Right ventricle myocardium inferior (tissue), 1 donor: Measurements from ENCODE around the gene STIM2. TPM values are rescaled to one million over a fixed set of nuclear protein-coding genes. Genes with fewer than 3 reads are reported as not detected.
"Not testable (repeated sequence)": the region's sequence is repeated elsewhere in the genome, so short reads cannot be mapped to it uniquely, and the experiment has no call there.

Experiments used
- ATAC-seq: fragments of 200-7000 bp; cut with Tn5 transposase; one replicate; pipeline ENCODE4 v1.9.1; 2020; ENCODE audit warnings: mild to moderate bottlenecking, moderate library complexity
- DNase-seq: peaks from one replicate; pipeline ENCODE4 v3.0.0; 2021; ENCODE audit errors: missing footprints
- intact Hi-C: fragments of 100-400 bp; cut with DNase I; formaldehyde crosslinking; loops from one replicate; pipeline ENCODE4 v1.11.0; 2022
- total RNA-seq: library from RNA; stranded (reverse); fragmentation: NEBNext Ultra II Directional; extraction: Animal tissue kit (Norgen Biotek cat#: 25700); gene quantifications from one replicate; pipeline ENCODE4 v1.2.1, GENCODE V29; 2021
- donor health status: DM: no; HTN: yes; CAD: no; lungs with severe emphysema.

STIM2 gene
- total RNA-seq, 1 donor from 2014 or later, result 9.2 TPM

DNA sequence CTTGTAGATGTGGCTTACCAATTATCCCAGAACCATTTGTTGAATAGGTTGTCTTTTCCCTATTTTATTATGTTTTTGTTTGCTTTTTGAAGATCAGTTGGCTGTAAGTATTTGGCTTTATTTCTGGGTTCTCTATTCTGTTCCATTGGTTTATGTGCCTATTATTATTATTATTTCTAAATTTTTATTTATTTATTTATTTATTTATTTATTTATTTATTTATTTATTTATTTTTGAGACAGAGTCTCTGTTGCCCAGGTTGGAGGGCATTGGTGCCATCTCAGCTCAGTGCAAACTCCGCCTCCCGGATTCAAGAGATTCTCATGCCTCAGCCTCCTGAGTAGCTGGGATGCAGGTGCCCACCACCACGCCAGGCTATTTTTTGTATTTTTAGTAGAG is 174.5 kb downstream of the STIM2 start:
- intact Hi-C loops, DNase-seq, ATAC-seq: not testable (repeated sequence)

- no peak for ATAC-seq
- intact Hi-C loops, result no loop called here
- DNase-seq, result no peak
Observed at GRCh38 chr4:27040356-27040755, 179.7 kb downstream of the STIM2 start.

- DNase-seq (no peak), ATAC-seq (no peak)
- intact Hi-C loops, result no loop called here
Observed at GRCh38 chr4:27042411-27042810, 181.8 kb downstream of the STIM2 start.

DNA sequence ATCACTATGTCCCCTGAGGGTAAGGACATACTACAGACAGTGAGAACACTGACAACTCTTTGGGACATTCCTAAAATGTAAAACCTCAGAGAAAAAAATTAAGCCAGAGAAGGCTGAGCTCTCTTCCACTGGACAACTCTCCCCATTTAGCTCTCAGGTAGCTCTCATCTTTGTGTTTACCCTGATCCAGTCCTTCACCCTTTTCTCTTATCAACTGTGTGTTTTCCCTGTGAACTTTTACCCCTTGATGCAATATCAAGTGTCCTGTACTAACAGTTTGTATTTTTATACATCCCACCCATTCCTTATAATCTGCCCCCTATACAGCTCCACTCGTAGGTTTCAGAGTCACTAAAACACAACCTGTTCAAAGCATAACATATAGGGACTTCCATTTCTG is 182.6 kb downstream of the STIM2 start:
- intact Hi-C loops, result no loop called here
- DNase-seq, result no peak
- ATAC-seq, result no peak

GRCh38 chr4:27046851-27047250 is 186.2 kb downstream of the STIM2 start:
- ATAC-seq (no peak), DNase-seq (no peak)
- intact Hi-C loops, result no loop called here

GRCh38 chr4:27048429-27049238 is 188.0 kb downstream of the STIM2 start:
- no peak for ATAC-seq
- intact Hi-C loops, result no loop called here
- no peak for DNase-seq

DNA sequence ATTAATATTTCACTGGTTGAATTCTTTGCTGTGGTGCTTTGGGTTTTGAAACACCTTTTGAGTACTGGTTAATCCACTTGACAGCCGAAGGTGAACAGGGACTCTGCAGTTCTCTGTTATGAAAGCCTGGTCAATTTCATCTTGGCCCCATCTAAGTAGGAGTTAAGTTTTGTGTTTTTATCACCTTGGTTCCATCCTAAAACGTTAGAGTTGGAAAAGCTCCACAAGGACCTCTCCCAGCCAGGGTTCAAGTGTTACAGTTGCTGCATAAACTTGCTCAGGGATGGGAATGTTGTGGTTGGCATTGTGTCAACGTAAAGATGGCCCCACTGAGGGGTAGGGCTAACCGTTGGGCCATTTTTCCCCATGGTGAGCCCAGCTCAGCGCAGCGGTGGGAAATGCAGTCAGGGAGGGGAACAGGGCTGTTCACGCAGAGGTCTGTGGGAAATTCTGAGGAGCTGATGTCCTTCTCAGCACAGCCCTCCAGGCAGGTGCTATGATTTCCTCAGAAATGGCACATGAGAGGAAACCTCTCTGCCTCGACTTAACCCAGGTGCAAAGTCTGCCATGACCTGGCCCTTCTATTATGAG is 188.7 kb downstream of the STIM2 start:
- no peak for ATAC-seq
- intact Hi-C loops, result no loop called here

GRCh38 chr4:27050731-27051130 is 190.1 kb downstream of the STIM2 start:
- no peak for ATAC-seq
- DNase-seq, result no peak
- intact Hi-C loops, result loop anchor here (10.0 kb wide), 1 partner anchor 264 kb away; no protein-coding TSS in a partner anchor

More for the DNA sequence above, 188.7 kb downstream of the STIM2 start:
- no peak for DNase-seq

GRCh38 chr4:27055221-27055760 is 194.7 kb downstream of the STIM2 start:
- DNase-seq (no peak), ATAC-seq (no peak)
- intact Hi-C loops, result loop anchor here (10.0 kb wide), 1 partner anchor 260 kb away; no protein-coding TSS in a partner anchor

DNA sequence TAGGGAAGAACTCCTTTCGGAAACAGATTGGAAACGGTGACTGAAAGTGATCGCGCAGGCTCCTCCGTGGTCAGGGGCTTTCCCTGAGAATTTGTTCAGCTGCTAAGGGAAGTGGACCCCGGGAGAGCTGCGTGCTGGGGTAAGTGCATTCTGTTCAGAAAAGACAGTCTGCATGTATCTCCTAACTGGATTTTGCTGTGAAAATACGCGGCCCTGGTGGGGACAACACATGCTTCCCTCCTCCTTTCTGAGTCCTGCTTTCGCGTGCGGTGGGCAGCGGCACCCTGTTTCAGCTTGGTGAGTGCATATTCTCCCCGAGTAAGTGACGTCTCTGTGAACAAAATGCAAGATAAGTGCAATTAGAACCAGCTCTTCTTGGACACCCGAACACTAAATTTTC is 195.6 kb downstream of the STIM2 start:
- DNase-seq (peak; percentile 21), ATAC-seq (no peak)
- intact Hi-C loops, result loop anchor here (10.0 kb wide), 1 partner anchor 259 kb away; no protein-coding TSS in a partner anchor

- ATAC-seq, result no peak
Observed at GRCh38 chr4:27057053-27057452, 196.4 kb downstream of the STIM2 start.

GRCh38 chr4:27057662-27058061 is 197.0 kb downstream of the STIM2 start:
- no peak for ATAC-seq
- intact Hi-C loops, result loop anchor here (10.0 kb wide), 1 partner anchor 257 kb away; no protein-coding TSS in a partner anchor
- no peak for DNase-seq

More at GRCh38 chr4:27057053-27057452, 196.4 kb downstream of the STIM2 start:
- DNase-seq, result no peak
- intact Hi-C loops, result loop anchor here (10.0 kb wide), 1 partner anchor 258 kb away; no protein-coding TSS in a partner anchor

- ATAC-seq, result no peak
- intact Hi-C loops, result loop anchor here (10.0 kb wide), 1 partner anchor 256 kb away; no protein-coding TSS in a partner anchor
- no peak for DNase-seq
Observed at GRCh38 chr4:27058819-27059406, 198.3 kb downstream of the STIM2 start.

DNA sequence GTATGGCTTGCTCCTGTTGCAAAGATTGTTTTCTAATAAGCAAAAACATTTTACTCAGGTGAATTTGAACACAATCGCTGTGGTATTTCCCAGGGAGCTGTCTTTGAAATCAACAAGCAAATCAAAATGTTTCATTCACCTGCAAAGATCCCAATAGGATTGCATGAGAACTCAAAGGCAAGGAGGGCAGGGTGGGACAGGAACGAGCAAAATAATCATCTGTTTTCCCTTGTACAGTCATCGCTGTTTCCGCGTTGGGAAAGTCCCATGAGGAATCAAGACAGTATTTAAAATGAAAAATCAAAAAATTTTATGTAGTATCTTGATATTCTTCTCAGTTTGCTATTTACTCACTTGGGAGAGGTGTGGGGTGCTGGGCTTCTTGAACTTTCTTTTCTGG is 198.8 kb downstream of the STIM2 start:
- no peak for ATAC-seq
- intact Hi-C loops, result loop anchor here (10.0 kb wide), 1 partner anchor 255 kb away; no protein-coding TSS in a partner anchor
- no peak for DNase-seq

GRCh38 chr4:27062256-27062655 is 201.6 kb downstream of the STIM2 start:
- intact Hi-C loops, result no loop called here
- DNase-seq (no peak), ATAC-seq (no peak)

GRCh38 chr4:27066591-27066990 is 205.9 kb downstream of the STIM2 start:
- DNase-seq (peak; percentile 50), ATAC-seq (peak; percentile 65)
- intact Hi-C loops, result no loop called here

DNA sequence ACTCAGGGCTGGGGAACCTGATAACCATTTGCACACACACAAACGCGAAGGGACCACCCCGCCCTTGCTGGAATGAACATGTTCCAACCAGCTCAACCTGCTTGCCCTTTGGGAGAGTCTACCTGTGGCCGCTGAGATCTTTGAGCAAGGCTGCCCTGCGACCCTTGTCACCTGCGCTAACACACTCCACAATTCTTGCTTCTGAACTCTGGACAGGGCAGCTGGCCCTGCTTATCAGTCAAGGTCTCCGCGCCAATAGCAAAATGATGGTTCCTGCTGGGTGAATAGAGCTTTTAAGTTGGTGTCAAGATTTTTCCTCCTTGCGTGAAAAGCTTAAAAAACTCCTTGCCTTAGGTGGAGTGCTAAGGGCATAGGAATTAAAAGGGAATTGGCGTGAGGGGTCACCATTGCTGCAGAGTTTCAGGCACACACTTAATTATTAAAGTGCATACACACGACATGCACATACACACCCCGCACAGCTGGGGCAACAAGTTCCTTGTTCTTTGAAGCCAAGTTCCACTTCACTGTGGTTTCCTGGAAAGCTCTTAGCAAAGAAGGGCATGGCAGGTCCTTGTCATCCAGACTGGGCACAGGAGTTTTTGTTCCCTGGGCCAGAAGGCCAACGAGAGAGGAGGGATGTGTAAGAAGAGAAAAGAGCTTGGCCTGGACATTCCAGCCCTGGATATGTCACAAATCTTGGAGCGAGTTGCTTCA is 207.7 kb downstream of the STIM2 start:
- DNase-seq (no peak), ATAC-seq (no peak)
- intact Hi-C loops, result no loop called here
